Activated CD4-positive, alpha-beta T cell treated with anti-CD3 and anti-CD28 coated beads, Interleukin-2, amount 50 U/mL, for 48 hours (primary cell): Measurements from ENCODE around the gene SDK2.

Source experiments
- DNase-seq, 2 experiments: peaks; one replicate each; pipeline ENCODE4 v3.0.0-alpha.2; 2020

Gene SDK2

GRCh38 chr17:73439597-73439996, 204.6 kb downstream of the SDK2 start:
- DNase-seq = no peak

- no peak for DNase-seq
These were observed 206.4 kb downstream of the SDK2 start for GRCh38 chr17:73437826-73438225.

- DNase-seq = no peak
These were observed 207.3 kb downstream of the SDK2 start for GRCh38 chr17:73436954-73437353.

- no peak for DNase-seq
These were observed 208.8 kb downstream of the SDK2 start for GRCh38 chr17:73435412-73435811.

GRCh38 chr17:73434154-73434553, 210.1 kb downstream of the SDK2 start:
- no peak for DNase-seq

GRCh38 chr17:73433501-73433900, 210.7 kb downstream of the SDK2 start:
- no peak for DNase-seq

- no peak for DNase-seq
These were observed 211.5 kb downstream of the SDK2 start for GRCh38 chr17:73432624-73433190.

- no peak for DNase-seq
These were observed 212.6 kb downstream of the SDK2 start for GRCh38 chr17:73431401-73432205.

- no peak for DNase-seq
These were observed 213.4 kb downstream of the SDK2 start for GRCh38 chr17:73430848-73431247.

- DNase-seq = no peak
These were observed 214.0 kb downstream of the SDK2 start for GRCh38 chr17:73430165-73430680.

GRCh38 chr17:73429440-73430164, 214.6 kb downstream of the SDK2 start:
- DNase-seq = peak; percentile 89 to 92

- DNase-seq = no peak
These were observed 217.0 kb downstream of the SDK2 start for GRCh38 chr17:73427198-73427597.

GRCh38 chr17:73424571-73424970, 219.7 kb downstream of the SDK2 start:
- no peak for DNase-seq

GRCh38 chr17:73423806-73424205, 220.4 kb downstream of the SDK2 start:
- no peak for DNase-seq

- DNase-seq = no peak
These were observed 221.0 kb downstream of the SDK2 start for GRCh38 chr17:73423159-73423715.

- DNase-seq = no peak
These were observed 222.1 kb downstream of the SDK2 start for GRCh38 chr17:73422121-73422520.

GRCh38 chr17:73420897-73421296, 223.3 kb downstream of the SDK2 start:
- DNase-seq = no peak

- DNase-seq = no peak
These were observed 224.4 kb downstream of the SDK2 start for GRCh38 chr17:73419881-73420280.

- no peak for DNase-seq
These were observed 225.2 kb downstream of the SDK2 start for GRCh38 chr17:73419051-73419450.

GRCh38 chr17:73415782-73416181, 228.5 kb downstream of the SDK2 start:
- DNase-seq = no peak

- DNase-seq = no peak
These were observed 229.9 kb downstream of the SDK2 start for GRCh38 chr17:73414171-73414955.

GRCh38 chr17:73412914-73413313, 231.3 kb downstream of the SDK2 start:
- DNase-seq = no peak

- DNase-seq = no peak
These were observed 232.9 kb downstream of the SDK2 start for GRCh38 chr17:73411313-73411747.
